Liver (tissue), 3 donors: ENCODE measurements around the gene CYTH3.
A peak's percentile ranks its signal among the peaks of the same experiment; 100 is the strongest.

Experiments
- CTCF ChIP-seq: fragments of 150-350 bp; IDR thresholded peaks from 2 replicates; pipeline ENCODE4 v1.5.1; 2017; ENCODE audit warnings: improper control_type of control experiment, low read depth, low read length; ENCODE audit not compliant: missing input control
- GABPA ChIP-seq, 2 donors: IDR thresholded peaks in 1 of 2; conservative IDR thresholded peaks in 1 of 2; 2 replicates each; pipeline ENCODE4 v1.6.1; 2016; ENCODE audit warnings: antibody characterized with exemption in 2 of 2, mild to moderate bottlenecking in 1 of 2, moderate library complexity in 1 of 2
- HNF4G ChIP-seq: IDR thresholded peaks from 2 replicates; pipeline ENCODE4 v1.6.1; 2016; ENCODE audit warnings: antibody characterized with exemption
- MAX ChIP-seq: IDR thresholded peaks from 2 replicates; pipeline ENCODE4 v1.6.1; 2016; ENCODE audit warnings: antibody characterized with exemption
- RAD21 ChIP-seq, 2 donors: IDR thresholded peaks; 2 replicates each; pipeline ENCODE4 v1.6.1; 2016; ENCODE audit warnings: antibody characterized with exemption in 2 of 2, mild to moderate bottlenecking in 2 of 2
- REST ChIP-seq: IDR thresholded peaks from 2 replicates; pipeline ENCODE4 v1.6.1; 2016; ENCODE audit warnings: antibody characterized with exemption, mild to moderate bottlenecking
- SP1 ChIP-seq: IDR thresholded peaks from 2 replicates; pipeline ENCODE4 v1.6.1; 2018; ENCODE audit warnings: antibody characterized with exemption, mild to moderate bottlenecking
- TAF1 ChIP-seq: conservative IDR thresholded peaks from 2 replicates; pipeline ENCODE4 v1.6.1; 2016; ENCODE audit warnings: antibody characterized with exemption, mild to moderate bottlenecking
- ZBTB33 ChIP-seq: IDR thresholded peaks from 2 replicates; pipeline ENCODE4 v1.6.1; 2016; ENCODE audit warnings: antibody characterized with exemption
- donor health status: healthy.
- donor health status: healthy.

- no peak for TF ChIP-seq CTCF
- TF ChIP-seq REST = no peak
- TF ChIP-seq SP1 = peak; percentile 32
- peak in 1 of 2 donors; percentile 34 for TF ChIP-seq RAD21 (IDR thresholded peaks at IDR 0.05)
- no peak for TF ChIP-seq GABPA (IDR thresholded peaks at IDR 0.05 in 1 of 2, conservative IDR thresholded peaks at IDR 0.05 in 1 of 2)
- TF ChIP-seq ZBTB33 = no peak
- no peak for TF ChIP-seq TAF1
- no peak for TF ChIP-seq MAX
- no peak for TF ChIP-seq HNF4G
Observed at GRCh38 chr7:6162331-6162620, 110.1 kb downstream of the CYTH3 start.
